Measurements from ENCODE around the gene CCDC187.

CCDC187 gene

GRCh38 chr9:136283291-136284235, 20.3 kb downstream of the CCDC187 start:
- DNase-seq (ENCODE audit: low read depth): peak; percentile 54

- DNase-seq (ENCODE audit: low read depth): no peak
These were observed 21.5 kb downstream of the CCDC187 start for GRCh38 chr9:136282272-136282861.

DNA sequence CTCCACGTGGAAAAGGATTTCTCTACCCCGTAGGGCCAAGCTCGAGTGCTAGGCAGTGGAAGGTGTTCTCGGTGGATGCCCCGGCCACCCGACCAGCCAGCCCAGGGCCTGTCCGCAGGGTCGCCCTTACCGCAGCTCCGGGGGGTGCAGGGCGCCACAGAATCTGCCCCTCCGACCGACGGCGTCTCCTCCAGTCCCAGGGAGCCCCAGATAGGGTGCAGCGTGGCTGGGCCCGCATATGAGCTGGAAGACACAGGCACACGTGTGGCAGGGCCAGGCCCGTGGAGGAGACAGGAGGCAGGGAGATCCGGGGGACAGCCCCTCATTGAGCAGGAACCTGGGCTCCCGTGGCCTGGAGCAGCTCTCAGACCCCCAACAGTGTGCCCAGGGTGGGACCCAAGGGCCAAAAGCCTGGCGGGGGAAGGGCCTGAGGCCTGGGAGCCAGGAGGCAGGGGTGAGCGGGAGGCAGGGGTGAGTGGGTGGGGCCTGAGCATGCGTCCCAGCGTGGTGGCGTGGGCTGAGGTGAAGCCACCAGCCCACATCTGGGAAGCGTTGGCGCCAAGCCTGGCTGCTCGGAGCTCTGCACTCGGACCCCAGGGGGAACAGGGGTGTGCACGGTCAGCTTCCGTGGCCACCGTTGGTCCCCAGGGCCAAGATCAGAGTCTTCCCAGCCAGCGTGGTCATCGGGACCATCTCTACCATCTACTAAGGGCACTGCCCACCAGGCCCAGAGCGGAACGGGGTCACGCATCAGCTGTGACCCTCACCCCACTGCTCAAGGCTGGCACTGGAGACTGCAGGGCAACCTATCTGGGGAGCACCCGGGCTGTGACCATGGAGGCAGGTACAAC, 22.2 kb downstream of the CCDC187 start:
- no peak for DNase-seq (ENCODE audit: low read depth)

GRCh38 chr9:136280535-136281315, 23.2 kb downstream of the CCDC187 start:
- DNase-seq (ENCODE audit: low read depth): no peak

- no peak for DNase-seq (ENCODE audit: low read depth)
These were observed 24.4 kb downstream of the CCDC187 start for GRCh38 chr9:136279471-136279870.

DNA sequence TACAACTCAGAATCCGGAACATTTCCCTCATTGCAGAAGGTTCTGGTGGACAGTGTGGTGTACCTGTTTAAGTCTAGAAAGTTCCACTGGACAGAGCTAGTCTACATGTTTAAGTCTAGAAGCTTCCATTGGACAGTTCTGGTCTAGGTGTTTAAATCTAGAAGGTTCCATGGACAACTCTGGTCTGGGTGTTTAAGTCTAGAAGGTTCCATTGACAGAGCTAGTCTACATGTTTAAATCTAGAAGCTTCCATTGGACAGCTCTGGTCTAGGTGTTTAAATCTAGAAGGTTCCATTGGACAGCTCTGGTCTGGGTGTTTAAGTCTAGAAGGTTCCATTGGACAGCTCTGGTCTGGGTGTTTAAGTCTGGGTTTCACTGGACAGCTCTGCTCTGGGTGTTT, 25.0 kb downstream of the CCDC187 start:
- no peak for DNase-seq (ENCODE audit: low read depth)

- DNase-seq (ENCODE audit: low read depth): no peak
These were observed 25.7 kb downstream of the CCDC187 start for GRCh38 chr9:136278221-136278620.

DNA sequence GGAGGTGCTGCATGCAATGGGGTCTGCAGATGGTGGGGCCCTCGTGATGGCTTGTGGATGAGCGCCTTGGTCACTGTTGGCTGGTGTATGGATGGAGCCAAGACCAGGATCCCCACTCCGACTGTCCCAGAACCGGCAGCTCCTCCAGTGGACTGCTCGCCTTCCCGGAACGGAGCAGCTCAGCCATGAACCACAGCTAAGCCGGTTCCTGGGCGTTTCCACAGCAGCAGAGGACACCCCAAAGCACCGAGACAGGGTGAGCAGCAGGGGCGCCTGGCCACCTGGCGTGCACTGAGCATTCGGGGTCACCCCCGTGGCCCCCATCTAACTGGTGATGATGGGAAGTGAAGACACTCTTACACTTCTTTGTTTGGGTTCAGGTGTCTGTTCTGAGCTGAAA, 26.1 kb downstream of the CCDC187 start:
- DNase-seq (ENCODE audit: low read depth): no peak

- DNase-seq (ENCODE audit: low read depth): no peak
These were observed 27.2 kb downstream of the CCDC187 start for GRCh38 chr9:136276716-136277115.

GRCh38 chr9:136275655-136276429, 28.1 kb downstream of the CCDC187 start:
- no peak for DNase-seq (ENCODE audit: low read depth)

DNA sequence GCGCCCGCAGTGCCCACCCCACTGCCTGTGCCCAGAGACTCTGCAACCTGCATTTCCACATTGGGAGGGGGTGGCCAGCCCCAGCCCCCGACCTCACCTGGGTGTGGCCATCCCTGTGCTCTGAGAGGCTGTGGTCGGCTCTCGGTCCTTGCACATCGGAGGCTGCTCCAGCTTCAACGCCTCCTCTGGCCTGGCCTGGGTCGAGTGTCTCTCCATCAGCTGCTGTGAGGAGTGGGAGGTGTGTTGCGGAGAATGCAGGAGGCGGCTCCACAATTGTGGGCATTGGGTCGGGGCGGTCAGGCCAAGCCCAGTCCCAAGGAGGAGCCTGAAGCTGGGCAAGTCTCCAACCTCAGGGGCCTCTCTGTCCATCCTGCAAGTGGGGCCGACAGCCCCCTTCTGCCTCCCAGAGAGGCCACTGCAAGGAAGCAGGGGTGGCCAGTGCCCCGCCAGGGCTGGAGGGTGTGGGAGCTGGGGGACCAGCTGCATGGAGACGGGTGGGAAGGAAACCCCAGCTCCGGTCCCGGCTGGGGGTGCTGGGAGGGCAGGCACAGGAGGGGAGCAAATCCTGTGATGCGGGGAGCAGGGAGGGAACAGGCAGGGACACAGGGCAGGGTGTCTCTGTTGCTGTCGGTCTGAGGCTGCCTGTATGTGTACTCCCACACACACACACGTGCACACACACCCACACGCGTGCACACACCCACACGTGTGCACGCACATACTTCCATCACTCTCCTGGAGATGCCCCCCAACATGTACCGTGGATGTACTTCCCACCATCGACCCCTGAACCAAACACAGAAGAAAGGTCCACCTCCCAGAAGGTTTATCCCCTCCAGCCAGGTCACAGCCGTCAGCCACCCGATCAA, 28.9 kb downstream of the CCDC187 start:
- no peak for DNase-seq (ENCODE audit: low read depth)

DNA sequence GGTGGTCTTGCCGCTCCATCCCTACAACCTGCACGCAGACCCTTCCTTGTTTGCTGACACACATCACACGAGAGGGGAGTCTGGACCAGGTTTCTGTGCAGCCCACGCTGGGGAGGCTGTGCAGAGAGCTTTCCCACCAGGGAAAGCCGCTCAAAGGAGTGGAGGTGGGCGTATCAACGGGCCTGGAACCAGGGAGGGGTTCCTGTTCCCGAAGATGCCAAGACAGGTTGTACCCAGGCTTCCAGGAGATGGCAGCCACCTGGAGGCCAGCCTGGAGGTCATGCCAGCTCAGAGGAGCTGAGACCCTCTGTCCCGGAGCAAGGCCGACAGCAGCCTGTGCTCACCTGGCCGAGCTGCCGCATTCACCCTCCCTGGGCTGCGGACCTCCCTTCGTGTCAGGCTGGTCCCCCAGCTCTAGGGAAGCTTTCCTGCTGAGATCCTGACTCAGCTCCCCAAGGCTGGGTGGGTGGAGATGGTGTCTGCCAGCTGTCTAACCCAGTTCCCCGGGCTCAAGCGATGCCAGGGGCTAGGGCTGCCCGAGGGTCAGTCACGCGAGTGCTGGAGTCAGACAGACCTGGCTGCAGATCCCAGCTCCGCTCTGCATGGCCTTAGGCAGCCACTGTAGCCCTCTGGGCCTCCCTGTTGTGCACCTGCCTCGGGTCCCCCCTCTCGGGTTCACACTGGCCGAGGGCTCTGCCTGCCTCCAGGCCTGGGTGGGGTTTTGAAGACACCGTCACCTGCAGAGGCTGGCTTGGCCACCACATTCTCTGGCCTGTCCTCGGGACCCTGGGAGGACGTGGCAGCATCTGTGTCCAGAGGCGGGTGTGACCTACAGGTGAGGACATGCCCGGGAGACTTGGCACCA, 29.7 kb downstream of the CCDC187 start:
- DNase-seq (ENCODE audit: low read depth): no peak

DNA sequence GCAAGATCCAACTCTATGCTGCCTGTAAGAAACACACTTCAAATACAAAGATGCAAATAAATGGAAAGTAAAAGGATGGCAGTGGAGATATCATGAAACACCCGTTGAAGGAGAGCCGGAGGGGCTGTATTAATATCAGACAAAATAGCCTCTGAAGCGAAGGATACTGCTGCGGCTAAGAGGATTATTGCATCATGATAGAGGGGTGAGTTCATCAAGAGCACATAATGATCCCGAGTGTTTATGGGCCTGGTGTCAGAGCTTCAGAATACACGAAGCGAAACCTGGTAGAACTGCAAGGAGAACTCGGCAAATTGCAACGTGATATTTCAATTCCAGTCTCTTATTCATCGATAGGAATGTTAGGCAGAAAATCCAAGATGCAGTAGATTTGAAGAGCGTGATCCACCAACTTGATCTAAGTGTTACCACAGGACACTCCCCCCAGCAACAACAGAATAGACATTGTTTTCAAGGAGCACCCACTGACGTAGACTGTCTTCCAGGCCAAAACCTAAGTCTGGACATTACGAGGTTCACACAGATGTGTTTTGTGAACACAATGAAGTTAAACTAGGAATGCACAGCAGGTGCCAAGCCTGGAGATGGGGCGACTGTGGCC, 30.5 kb downstream of the CCDC187 start:
- DNase-seq (ENCODE audit: low read depth): no peak

DNA sequence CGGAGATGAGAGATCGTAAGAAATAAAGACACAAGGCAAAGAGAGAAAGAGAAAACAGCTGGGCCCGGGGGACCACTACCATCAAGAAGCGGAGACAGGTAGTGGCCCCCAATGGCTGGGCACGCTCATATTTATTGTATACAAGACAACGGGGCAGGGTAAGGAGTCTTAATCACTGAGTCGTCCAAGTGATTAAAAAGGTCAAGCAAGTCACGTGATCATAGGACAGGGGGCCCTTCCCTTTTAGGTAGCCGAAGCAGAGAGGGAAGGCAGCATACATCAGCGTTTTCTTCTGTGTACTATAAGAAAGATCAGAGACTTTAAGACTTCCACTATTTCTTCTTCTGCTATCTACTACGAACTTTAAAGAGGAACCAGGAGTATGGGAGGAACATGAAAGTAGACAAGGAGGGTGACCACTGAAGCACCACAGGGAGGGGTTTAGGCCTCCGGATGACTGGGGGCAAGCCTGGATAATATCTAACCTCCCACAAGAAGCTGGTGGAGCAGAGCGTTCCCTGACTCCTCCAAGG, 33.7 kb downstream of the CCDC187 start:
- DNase-seq (ENCODE audit: low read depth): no peak

GRCh38 chr9:136268735-136269134, 35.2 kb downstream of the CCDC187 start:
- no peak for DNase-seq (ENCODE audit: low read depth)

- no peak for DNase-seq (ENCODE audit: low read depth)
These were observed 35.6 kb downstream of the CCDC187 start for GRCh38 chr9:136268318-136268717.

DNA sequence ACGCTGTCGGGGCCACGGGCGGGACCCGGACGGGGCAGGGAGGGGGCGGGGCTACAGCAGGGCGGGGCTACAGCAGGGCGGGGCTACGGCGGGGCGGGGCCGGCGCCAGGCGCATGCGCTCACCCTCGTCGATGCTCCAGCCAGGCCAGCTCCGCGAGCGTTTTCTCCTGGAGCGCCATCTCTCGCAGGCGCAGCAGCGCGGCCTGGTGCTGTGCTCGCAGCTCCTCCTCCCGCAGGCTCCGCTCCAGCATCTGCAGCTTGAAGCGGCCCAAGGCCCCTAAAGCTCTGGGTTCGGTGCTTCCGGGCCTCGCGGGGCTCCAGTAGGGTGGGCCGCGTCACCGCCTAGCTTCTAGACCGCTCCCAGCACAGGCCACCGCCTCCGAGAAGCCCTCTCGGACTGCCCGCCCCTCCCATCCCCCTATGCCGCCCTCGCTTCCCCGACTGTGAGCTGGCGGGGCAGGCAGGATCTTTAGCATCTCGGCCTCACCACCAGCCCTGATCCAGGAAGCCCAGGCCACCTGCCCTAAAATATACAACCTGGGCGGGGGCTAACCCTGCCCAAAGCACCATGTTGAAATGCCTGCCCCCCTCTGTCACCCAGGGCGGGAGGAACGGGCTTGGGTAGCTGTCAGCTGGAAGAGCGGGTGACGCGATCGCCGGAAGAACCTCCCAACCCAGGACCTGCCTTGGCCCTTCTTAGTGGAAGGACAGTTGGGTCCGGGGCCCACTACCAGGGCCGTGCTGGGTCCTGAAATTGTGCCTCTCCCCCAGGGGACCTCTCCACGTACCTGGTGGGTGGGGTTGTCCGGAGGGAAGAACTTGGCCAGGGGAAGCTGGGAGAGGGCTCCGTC, 36.4 kb downstream of the CCDC187 start:
- DNase-seq (ENCODE audit: low read depth): peak; percentile 61
